ENCODE measurements around the gene CNTFR.
A peak's percentile ranks its signal among the peaks of the same experiment; 100 is the strongest.

GRCh38 chr9:34628656-34629490 lies 39.3 kb upstream of the CNTFR start, which contains the start of gene ARID3C:
- peak in 1 of 2 experiments; percentile 24; a peak in 1 of 4 replicates for TF ChIP-seq CTCF (conservative IDR thresholded peaks at IDR 0.05; ENCODE audit: low read depth in 2 of 2)
- TF ChIP-seq POLR2AphosphoS5 (IDR thresholded peaks at IDR 0.05; ENCODE audit: low read depth) = no peak
- peak; percentile 85 for TF ChIP-seq EZH2 (IDR thresholded peaks at IDR 0.05; ENCODE audit: low read depth, unreplicated experiment)
- TF ChIP-seq EZH2phosphoT487 (IDR thresholded peaks at IDR 0.05; ENCODE audit: unreplicated experiment) = no peak
- TF ChIP-seq REST (IDR thresholded peaks at IDR 0.05; ENCODE audit: unreplicated experiment) = no peak
- no peak for TF ChIP-seq JUNB (IDR thresholded peaks at IDR 0.05; ENCODE audit: unreplicated experiment)
- TF ChIP-seq ZNF331 (CRISPR knock-in tag; IDR thresholded peaks at IDR 0.05; ENCODE audit: low read depth) = no peak
- no peak for TF ChIP-seq ETS1 (IDR thresholded peaks at IDR 0.05)
- no peak for TF ChIP-seq ZNF114 (CRISPR knock-in tag; IDR thresholded peaks at IDR 0.05)
- no peak for TF ChIP-seq CREB1 (CRISPR knock-in tag; IDR thresholded peaks at IDR 0.05; ENCODE audit: low read depth)
- no peak for TF ChIP-seq ZNF462 (CRISPR knock-in tag; IDR thresholded peaks at IDR 0.05)

All from GM23338 (cell line).